Fibroblast of mammary gland (primary cell): ENCODE data around the gene COL2A1.

ENCODE experiments used
- DNase-seq: peaks from one replicate; pipeline ENCODE4 v3.0.0-alpha.2; 2010; ENCODE audit warnings: low read depth
- H3K4me3 ChIP-seq: 2 replicates; pipeline ENCODE4 v1.5.1; 2011; ENCODE audit warnings: low read depth, mild to moderate bottlenecking, low read length, moderate library complexity; ENCODE audit not compliant: control insufficient read depth
- TF ChIP-seq, protein P1 (sequence below): conservative IDR thresholded peaks from 2 replicates; pipeline ENCODE4 v1.5.1; 2011; ENCODE audit warnings: low read depth, low read length, inconsistent platforms; ENCODE audit not compliant: control insufficient read depth, insufficient read depth

The COL2A1 gene

DNA sequence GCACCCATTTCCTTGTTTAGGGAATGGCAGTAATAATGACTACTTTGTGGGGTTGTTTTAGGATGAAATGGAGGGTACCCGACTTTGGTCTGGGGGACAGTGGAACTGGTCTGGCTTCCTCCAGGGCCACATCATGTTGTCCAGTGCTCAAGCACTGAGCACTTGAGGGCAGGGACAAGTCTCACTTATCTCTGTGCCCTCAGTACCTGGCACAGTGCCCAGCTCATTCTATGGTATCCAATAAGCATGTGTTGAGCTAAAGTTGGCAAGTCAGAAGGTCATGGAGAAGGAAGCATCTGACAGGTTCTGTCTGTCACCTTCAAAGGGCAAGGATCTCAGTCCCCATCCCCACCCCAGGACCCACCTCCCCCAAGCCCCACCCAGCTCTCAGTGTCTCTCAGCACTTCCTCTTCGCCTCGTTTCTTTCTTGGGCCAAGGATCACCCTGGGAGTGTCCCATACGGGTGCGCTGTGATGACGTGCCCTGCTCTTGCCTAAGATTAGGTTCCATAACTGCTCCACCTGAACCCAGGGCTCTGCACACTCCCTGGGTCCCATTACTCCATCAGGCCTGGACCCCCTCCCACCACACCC, 65.2 kb downstream of the COL2A1 start:
- H3K4me3 ChIP-seq: no peak overlapping the region
- DNase-seq: no peak
- TF ChIP-seq, protein P1, sequence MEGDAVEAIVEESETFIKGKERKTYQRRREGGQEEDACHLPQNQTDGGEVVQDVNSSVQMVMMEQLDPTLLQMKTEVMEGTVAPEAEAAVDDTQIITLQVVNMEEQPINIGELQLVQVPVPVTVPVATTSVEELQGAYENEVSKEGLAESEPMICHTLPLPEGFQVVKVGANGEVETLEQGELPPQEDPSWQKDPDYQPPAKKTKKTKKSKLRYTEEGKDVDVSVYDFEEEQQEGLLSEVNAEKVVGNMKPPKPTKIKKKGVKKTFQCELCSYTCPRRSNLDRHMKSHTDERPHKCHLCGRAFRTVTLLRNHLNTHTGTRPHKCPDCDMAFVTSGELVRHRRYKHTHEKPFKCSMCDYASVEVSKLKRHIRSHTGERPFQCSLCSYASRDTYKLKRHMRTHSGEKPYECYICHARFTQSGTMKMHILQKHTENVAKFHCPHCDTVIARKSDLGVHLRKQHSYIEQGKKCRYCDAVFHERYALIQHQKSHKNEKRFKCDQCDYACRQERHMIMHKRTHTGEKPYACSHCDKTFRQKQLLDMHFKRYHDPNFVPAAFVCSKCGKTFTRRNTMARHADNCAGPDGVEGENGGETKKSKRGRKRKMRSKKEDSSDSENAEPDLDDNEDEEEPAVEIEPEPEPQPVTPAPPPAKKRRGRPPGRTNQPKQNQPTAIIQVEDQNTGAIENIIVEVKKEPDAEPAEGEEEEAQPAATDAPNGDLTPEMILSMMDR: no peak

DNA sequence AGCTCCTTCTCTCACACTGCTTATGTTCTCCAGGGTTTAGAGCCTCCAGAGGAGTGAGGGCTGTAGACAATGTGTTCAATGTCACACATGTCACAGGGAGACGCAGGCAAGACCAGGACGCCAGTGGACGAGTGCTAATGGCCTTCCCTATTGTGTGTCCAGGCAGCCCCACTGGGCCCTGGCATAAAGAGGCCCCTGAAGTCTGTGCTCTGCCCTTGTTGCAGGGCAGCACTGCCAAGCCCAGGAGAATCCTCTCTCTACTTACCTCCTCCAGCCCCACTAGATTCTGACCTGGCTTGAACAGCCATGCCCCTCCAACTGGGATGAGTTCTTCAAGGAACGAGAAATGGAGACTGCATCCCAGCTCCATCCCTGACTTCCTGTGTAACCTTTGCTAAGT, 65.7 kb downstream of the COL2A1 start:
- DNase-seq: no peak

DNA sequence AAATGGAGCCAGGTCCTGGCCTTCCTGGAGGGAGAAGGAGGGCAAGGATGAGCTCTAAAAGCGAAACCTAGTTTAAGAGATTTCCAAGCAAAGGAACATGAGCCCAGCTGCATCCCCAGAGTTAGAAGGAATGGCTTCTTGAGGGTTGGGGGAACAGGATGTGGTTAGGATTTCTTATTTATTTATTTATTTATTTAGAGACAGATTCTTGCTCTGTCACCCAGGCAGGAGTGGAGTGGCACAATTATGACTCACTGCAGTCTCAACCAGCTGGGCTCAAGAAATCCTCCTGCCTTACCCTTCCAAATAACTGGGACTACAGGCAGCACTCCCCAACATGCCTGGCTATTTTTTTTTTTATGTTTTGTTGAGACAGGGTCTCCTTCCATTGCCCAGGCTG, 66.2 kb downstream of the COL2A1 start:
- TF ChIP-seq, protein P1: no peak
- DNase-seq: peak; percentile 38
- H3K4me3 ChIP-seq: no peak overlapping the region

More for the DNA sequence above, 65.7 kb downstream of the COL2A1 start:
- TF ChIP-seq, protein P1: no peak
- no peak overlapping the region for H3K4me3 ChIP-seq

DNA sequence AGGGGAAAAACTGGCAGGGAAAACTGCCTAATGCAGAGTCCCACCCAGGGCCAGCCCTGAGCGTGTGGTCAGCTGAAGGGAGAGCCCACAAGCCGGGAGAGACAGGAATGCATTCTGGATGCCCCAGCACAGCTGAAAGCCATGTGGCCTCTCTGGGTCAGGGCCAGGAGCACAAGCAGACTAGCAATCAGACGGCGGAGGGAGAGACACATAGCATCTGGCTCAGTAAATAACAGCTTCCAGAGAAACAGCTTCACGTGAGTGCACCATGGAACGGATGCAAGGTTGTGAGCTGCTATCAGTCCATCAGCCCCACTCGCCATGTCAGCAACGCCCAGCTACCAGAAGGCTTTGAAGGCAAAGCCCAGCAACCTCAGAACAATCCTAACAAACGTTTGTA, 69.1 kb downstream of the COL2A1 start:
- TF ChIP-seq, protein P1: no peak
- DNase-seq: peak; percentile 80
- no peak overlapping the region for H3K4me3 ChIP-seq

DNA sequence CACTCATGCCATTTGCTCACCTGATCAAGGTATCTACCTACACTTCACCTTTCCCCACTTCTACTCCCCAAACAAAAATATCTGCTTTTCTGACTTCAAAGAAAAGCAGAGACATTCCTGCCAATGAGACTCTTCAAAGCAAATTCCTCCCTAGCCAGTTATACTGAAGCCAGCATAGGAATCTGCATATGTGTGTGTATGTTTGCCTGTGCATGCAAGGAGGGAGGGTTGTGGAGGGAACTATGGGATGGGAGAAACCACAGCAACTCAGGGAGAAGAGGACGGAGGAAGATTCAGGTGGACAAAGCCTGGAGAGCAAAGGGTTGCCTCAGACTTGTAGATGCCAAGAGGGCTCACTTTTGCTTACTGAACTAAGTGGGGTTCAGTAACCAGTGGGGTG, 73.1 kb downstream of the COL2A1 start:
- TF ChIP-seq, protein P1: no peak
- no peak for DNase-seq
- no peak overlapping the region for H3K4me3 ChIP-seq

DNA sequence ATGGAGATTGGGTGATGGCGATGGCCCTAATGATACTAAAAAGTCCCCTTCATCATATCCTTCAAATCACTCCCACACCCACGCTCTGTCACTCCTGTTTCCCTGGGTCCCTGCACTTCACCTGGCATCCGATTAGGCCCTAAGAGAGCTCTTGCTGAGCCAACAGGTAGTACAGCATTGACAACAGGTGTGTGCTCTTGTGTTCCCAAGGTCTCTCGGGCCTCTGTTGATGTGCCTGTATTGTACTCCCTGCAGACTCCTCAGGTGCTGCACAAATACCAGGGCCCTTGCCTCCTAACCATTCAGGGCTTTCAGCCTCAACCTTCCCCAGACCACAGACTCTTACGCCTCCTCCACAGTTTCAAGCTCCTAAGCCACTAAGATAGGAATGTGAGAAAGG, 73.6 kb downstream of the COL2A1 start:
- DNase-seq: no peak
- TF ChIP-seq, protein P1: no peak

DNA sequence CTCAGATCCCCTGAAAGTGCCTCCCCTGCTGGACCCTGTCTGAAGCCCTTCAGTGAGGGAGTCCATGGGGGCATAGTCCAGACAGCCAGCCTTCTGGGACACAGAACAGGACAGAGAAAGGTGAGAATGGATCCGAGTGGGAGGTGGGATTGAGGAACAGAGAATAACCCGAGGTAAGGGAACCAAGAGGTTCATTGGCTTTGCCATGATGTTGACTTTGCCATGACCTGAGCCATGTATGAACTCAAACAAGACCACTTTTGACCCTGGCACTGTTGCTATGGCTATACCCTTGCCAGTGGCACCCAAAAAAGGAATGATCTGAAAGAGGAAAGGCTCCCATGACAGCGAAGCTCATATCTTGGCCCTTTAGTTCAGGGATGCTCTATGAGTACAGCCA, 76.9 kb downstream of the COL2A1 start:
- DNase-seq: no peak
- TF ChIP-seq, protein P1: no peak
- H3K4me3 ChIP-seq: no peak overlapping the region

More for the DNA sequence above, 73.6 kb downstream of the COL2A1 start:
- H3K4me3 ChIP-seq: no peak overlapping the region
